ENCODE data around the gene GPHN. TPM values are rescaled to one million over a fixed set of nuclear protein-coding genes. Genes with fewer than 3 reads are reported as not detected.

The GPHN gene
- polyA plus RNA-seq, 1 of the 3 experiments (the other 2 are of a cell fraction) = 6.9 TPM

- no peak overlapping the region for H3K4me3 ChIP-seq (ENCODE audit: low read depth in 2 of 2, low read length in 1 of 2)
- peaks cover 0 to 2% of the 10 kb centered on the region in 2 experiments; a peak in 2 of 4 replicates for H3K4me1 ChIP-seq (ENCODE audit: control insufficient read depth in 1 of 2, insufficient read depth in 2 of 2, low read depth in 1 of 2, low read length in 1 of 2)
- H3K9me2 ChIP-seq = no peaks in the 10 kb centered on the region
- no peak overlapping the region for H3K27ac ChIP-seq (ENCODE audit: low read depth in 2 of 2, low read length in 1 of 2)
- H3F3A ChIP-seq (replicated peaks; ENCODE audit: insufficient read depth) = no peaks in the 10 kb centered on the region
- no peak for DNase-seq
- ChIA-PET CTCF (interaction anchor here (1.2 kb wide), 1 partner anchor 8 kb away, joined by 5 read pairs; no protein-coding TSS in a partner anchor), POLR2A (no interaction called here)
- TF ChIP-seq REST (IDR thresholded peaks at IDR 0.05; ENCODE audit: low read depth, low read length) (no peak), SMC3 (IDR thresholded peaks at IDR 0.05; ENCODE audit: low read depth, low read length) (no peak), FOXJ3 (CRISPR knock-in tag; IDR thresholded peaks at IDR 0.05) (no peak), ELF1 (IDR thresholded peaks at IDR 0.05) (no peak), NFIC (IDR thresholded peaks at IDR 0.05; ENCODE audit: borderline replicate concordance) (no peak), EZH2phosphoT487 (IDR thresholded peaks at IDR 0.05; ENCODE audit: borderline replicate concordance, low read depth) (no peak), POLR2AphosphoS5 (IDR thresholded peaks at IDR 0.05; ENCODE audit: low read depth, low read length) (no peak), MEF2A (IDR thresholded peaks at IDR 0.05; ENCODE audit: borderline replicate concordance, low read depth) (no peak), SIN3A (IDR thresholded peaks at IDR 0.05; ENCODE audit: borderline replicate concordance, low read depth, low read length) (no peak), RCOR1 (IDR thresholded peaks at IDR 0.05; ENCODE audit: low read length) (no peak), CHD2 (IDR thresholded peaks at IDR 0.05; ENCODE audit: low read length, partially characterized antibody) (no peak)
- TF ChIP-seq, protein P1, sequence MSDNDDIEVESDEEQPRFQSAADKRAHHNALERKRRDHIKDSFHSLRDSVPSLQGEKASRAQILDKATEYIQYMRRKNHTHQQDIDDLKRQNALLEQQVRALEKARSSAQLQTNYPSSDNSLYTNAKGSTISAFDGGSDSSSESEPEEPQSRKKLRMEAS (IDR thresholded peaks at IDR 0.05; ENCODE audit: low read depth) = no peak
- no peaks in the 10 kb centered on the region for H3K27me3 ChIP-seq (ENCODE audit: insufficient read depth)
- H3K79me2 ChIP-seq (ENCODE audit: insufficient read depth) = no peaks in the 10 kb centered on the region
- H3K4me2 ChIP-seq = no peak overlapping the region
- 34% methylated on average over 2 of the region's 2 CpGs for WGBS (ENCODE audit: low lambda C conversion rate)
- H3K9me3 ChIP-seq = no peaks in the 10 kb centered on the region
- H4K20me1 ChIP-seq (ENCODE audit: insufficient read depth) = no peaks in the 10 kb centered on the region
- H3K36me3 ChIP-seq (replicated peaks in 1 of 2; ENCODE audit: control insufficient read depth in 1 of 2, insufficient read depth in 2 of 2, low read length in 1 of 2) = no peaks in the 10 kb centered on the region
- no peak overlapping the region for H3K9ac ChIP-seq
- no peak overlapping the region for H2AFZ ChIP-seq (ENCODE audit: low read depth)
Observed at GRCh38 chr14:66487164-66487563, 20.8 kb upstream of the GPHN start.

GRCh38 chr14:66490143-66491111 is 17.5 kb upstream of the GPHN start:
- POLR2A ChIA-PET = no interaction called here
- 27% methylated on average over 3 of the region's 3 CpGs for WGBS (ENCODE audit: low lambda C conversion rate)
- CTCF ChIA-PET = interaction anchor here (0.6 to 1.8 kb wide), 3 partner anchors 41 to 131 kb away, joined by 4 to 8 read pairs (median 7); no protein-coding TSS in a partner anchor

More at GRCh38 chr14:66490143-66491111, 17.5 kb upstream of the GPHN start:
- no peak overlapping the region for H2AFZ ChIP-seq (ENCODE audit: low read depth)
- no peak overlapping the region for H3K27ac ChIP-seq (ENCODE audit: low read depth in 2 of 2, low read length in 1 of 2)
- H3K9ac ChIP-seq = no peak overlapping the region
- no peak overlapping the region for H3K4me3 ChIP-seq (ENCODE audit: low read depth in 2 of 2, low read length in 1 of 2)
- peaks cover 0 to 5% of the 10 kb centered on the region in 2 experiments; a peak in 2 of 4 replicates for H3K4me1 ChIP-seq (ENCODE audit: control insufficient read depth in 1 of 2, insufficient read depth in 2 of 2, low read depth in 1 of 2, low read length in 1 of 2)
- DNase-seq = no peak
- H3K9me2 ChIP-seq = no peaks in the 10 kb centered on the region
- no peaks in the 10 kb centered on the region for H3K79me2 ChIP-seq (ENCODE audit: insufficient read depth)
- no peaks in the 10 kb centered on the region for H3K27me3 ChIP-seq (ENCODE audit: insufficient read depth)
- H3K36me3 ChIP-seq (replicated peaks in 1 of 2; ENCODE audit: control insufficient read depth in 1 of 2, insufficient read depth in 2 of 2, low read length in 1 of 2) = no peaks in the 10 kb centered on the region
- no peaks in the 10 kb centered on the region for H3K9me3 ChIP-seq
- H3F3A ChIP-seq (replicated peaks; ENCODE audit: insufficient read depth) = no peaks in the 10 kb centered on the region
- no peak overlapping the region for H3K4me2 ChIP-seq
- H4K20me1 ChIP-seq (ENCODE audit: insufficient read depth) = no peaks in the 10 kb centered on the region
- TF ChIP-seq GATA2 (CRISPR knock-in tag; IDR thresholded peaks at IDR 0.05) = no peak
- TF ChIP-seq EP300 (IDR thresholded peaks at IDR 0.05; ENCODE audit: borderline replicate concordance in 1 of 2, low read depth in 1 of 2, low read length in 1 of 2) = peak in 1 of 2 experiments; percentile 58; a peak in 1 of 4 replicates

Measured in SK-N-SH (cell line).